BLaER1 treated with 17β-estradiol and CSF1 and Interleukin-3, amounts not matched to agents 10 nM and 100 nM (cell line): ENCODE data around the gene ZNF280B.
"Not testable (repeated sequence)": the region's sequence is repeated elsewhere in the genome, so short reads cannot be mapped to it uniquely, and the experiment has no call there.

Source experiments
- H3K27ac ChIP-seq, 11 experiments: shearing (Covaris generic); formaldehyde crosslinking; 2 replicates each; pipeline ENCODE4 v1.8.1; 2022
- H3K27me3 ChIP-seq, 11 experiments: shearing (Covaris generic); formaldehyde crosslinking; 2 replicates each; pipeline ENCODE4 v1.8.1; 2022
- H3K36me3 ChIP-seq, 11 experiments: shearing (Covaris generic); formaldehyde crosslinking; 2 replicates each; pipeline ENCODE4 v1.8.1; 2022
- H3K4me1 ChIP-seq, 10 experiments: shearing (Covaris generic); formaldehyde crosslinking; 2 replicates each; pipeline ENCODE4 v1.8.1; 2022
- H3K4me2 ChIP-seq, 11 experiments: shearing (Covaris generic); formaldehyde crosslinking; 2 replicates each; pipeline ENCODE4 v1.8.1; 2022
- H3K4me3 ChIP-seq, 10 experiments: shearing (Covaris generic); formaldehyde crosslinking; 2 replicates each; pipeline ENCODE4 v1.8.1; 2022
- H3K9ac ChIP-seq, 11 experiments: shearing (Covaris generic); formaldehyde crosslinking; 2 replicates each; pipeline ENCODE4 v1.8.1; 2022
- H3K9me3 ChIP-seq, 11 experiments: shearing (Covaris generic); formaldehyde crosslinking; replicated peaks in 1 of 11; 2 replicates each; pipeline ENCODE4 v1.8.1; 2022
- H4K20me1 ChIP-seq, 11 experiments: shearing (Covaris generic); formaldehyde crosslinking; 2 replicates each; pipeline ENCODE4 v1.8.1; 2022
- Cebpa-rat ChIP-seq, 11 experiments: shearing (Covaris generic); IDR thresholded peaks; 2 replicates each; pipeline ENCODE4 v1.8.1; 2022

ZNF280B gene

DNA sequence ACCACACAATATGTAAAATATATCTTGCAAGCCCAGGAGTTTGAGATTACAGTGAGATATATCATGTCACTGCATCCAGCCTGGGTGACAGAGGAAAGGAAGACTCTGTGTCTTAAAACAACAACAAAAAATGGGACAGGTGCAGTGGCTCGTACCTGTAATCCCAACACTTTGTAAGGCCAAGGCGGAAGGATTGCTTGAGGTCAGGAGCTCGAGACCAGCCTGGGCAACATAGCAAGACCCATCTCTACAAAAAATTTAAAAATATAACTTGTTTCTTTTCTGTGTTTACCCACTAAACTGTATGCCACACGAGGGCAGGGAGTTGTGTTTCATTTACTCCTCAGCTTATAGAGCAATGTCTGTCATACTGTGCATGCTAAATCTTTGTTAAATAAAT lies 8.4 kb upstream of the ZNF280B start:
- peaks cover 6 to 17% (median 9%) of the 10 kb centered on the region in 10 experiments; a peak in 19 of 20 replicates for H3K4me1 ChIP-seq
- no peaks in the 10 kb centered on the region for H4K20me1 ChIP-seq
- H3K27me3 ChIP-seq = no peaks in the 10 kb centered on the region
- H3K4me3 ChIP-seq = no peak overlapping the region
- TF ChIP-seq Cebpa-rat (IDR thresholded peaks at IDR 0.05) = no peak
- H3K9ac ChIP-seq = no peak overlapping the region
- no peak overlapping the region for H3K27ac ChIP-seq
- H3K9me3 ChIP-seq = no peaks in the 10 kb centered on the region
- no peak overlapping the region for H3K4me2 ChIP-seq
- H3K36me3 ChIP-seq = no peaks in the 10 kb centered on the region

DNA sequence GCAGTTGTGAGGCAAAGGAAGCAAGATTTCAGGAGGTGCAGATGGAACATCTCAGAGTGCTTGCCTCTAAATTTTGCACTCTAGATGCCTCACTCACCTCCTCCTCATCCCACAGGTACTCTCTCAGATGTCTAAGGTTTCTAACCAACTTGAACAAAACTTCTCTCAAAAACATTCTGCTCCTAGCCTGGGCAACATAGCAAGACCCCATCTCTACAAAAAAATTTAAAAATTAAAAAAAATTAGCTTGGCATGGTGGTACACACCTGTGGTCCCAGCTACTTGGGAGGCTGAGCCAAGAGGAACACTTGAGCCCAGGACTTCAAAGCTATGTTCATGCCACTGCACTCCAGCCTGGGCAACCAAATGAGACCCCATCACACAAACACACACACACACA lies 7.3 kb upstream of the ZNF280B start:
- no peak overlapping the region for H3K4me2 ChIP-seq
- H4K20me1 ChIP-seq = no peaks in the 10 kb centered on the region
- H3K36me3 ChIP-seq = no peaks in the 10 kb centered on the region
- no peak overlapping the region for H3K4me3 ChIP-seq
- TF ChIP-seq Cebpa-rat (IDR thresholded peaks at IDR 0.05) = no peak
- H3K9me3 ChIP-seq = peaks cover 0 to 6% (median 2%) of the 10 kb centered on the region in 11 experiments; a peak in 10 of 22 replicates
- H3K4me1 ChIP-seq = peaks cover 0 to 9% (median 6%) of the 10 kb centered on the region in 10 experiments; a peak in 15 of 20 replicates
- no peak overlapping the region for H3K27ac ChIP-seq
- H3K27me3 ChIP-seq = no peaks in the 10 kb centered on the region
- no peak overlapping the region for H3K9ac ChIP-seq

GRCh38 chr22:22514431-22514830 lies 5.9 kb upstream of the ZNF280B start:
- not testable (repeated sequence) for H3K36me3 ChIP-seq, H4K20me1 ChIP-seq, H3K27me3 ChIP-seq, H3K4me2 ChIP-seq, H3K9ac ChIP-seq, H3K4me1 ChIP-seq, H3K4me3 ChIP-seq, H3K27ac ChIP-seq
- peaks cover 9 to 20% (median 15%) of the 10 kb centered on the region in 11 experiments for H3K9me3 ChIP-seq

DNA sequence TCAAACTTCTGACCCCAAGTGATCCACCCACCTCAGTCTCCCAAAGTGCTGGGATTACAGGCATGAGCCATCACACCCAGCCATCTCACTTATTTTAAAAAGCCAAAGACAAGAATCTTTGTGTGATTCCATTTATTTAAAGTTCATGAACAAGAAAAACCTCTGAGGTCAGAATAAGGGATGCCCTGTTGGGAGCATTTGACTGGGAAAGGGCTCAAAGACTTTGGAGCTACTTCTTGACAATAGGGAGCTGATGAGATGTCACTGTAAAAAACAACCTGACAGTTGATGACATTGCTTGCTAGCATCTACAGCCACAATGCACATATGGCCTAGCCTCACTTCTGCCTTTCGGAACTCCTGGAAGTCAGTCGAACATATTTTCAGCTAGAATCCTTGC lies 5.1 kb upstream of the ZNF280B start:
- no peak overlapping the region for H3K9ac ChIP-seq
- no peak overlapping the region for H3K4me3 ChIP-seq
- no peaks in the 10 kb centered on the region for H3K27me3 ChIP-seq
- no peak for TF ChIP-seq Cebpa-rat (IDR thresholded peaks at IDR 0.05)
- no peaks in the 10 kb centered on the region for H3K36me3 ChIP-seq
- peaks cover 0 to 4% (median 0%) of the 10 kb centered on the region in 10 experiments; a peak in 3 of 20 replicates for H3K4me1 ChIP-seq
- no peak overlapping the region for H3K4me2 ChIP-seq
- no peaks in the 10 kb centered on the region for H4K20me1 ChIP-seq
- H3K27ac ChIP-seq = no peak overlapping the region
- H3K9me3 ChIP-seq = peaks cover 15 to 28% (median 22%) of the 10 kb centered on the region in 11 experiments

- Histone ChIP-seq H4K20me1 (no peaks in the 10 kb centered on the region), H3K4me2 (no peak overlapping the region), H3K9ac (no peak overlapping the region), H3K36me3 (no peaks in the 10 kb centered on the region), H3K27ac (no peak overlapping the region), H3K9me3 (peaks cover 15 to 28% (median 22%) of the 10 kb centered on the region in 11 experiments), H3K27me3 (0 out of 22 replicates have a peak, but pooled peaks cover 0 to 3% (median 0%) of the 10 kb centered on the region in 11 experiments), H3K4me3 (no peak overlapping the region), H3K4me1 (peaks cover 0 to 9% (median 3%) of the 10 kb centered on the region in 10 experiments; a peak in 15 of 20 replicates)
- TF ChIP-seq Cebpa-rat (IDR thresholded peaks at IDR 0.05) = no peak
Observed at GRCh38 chr22:22512951-22513350, 4.4 kb upstream of the ZNF280B start.

GRCh38 chr22:22510833-22511232 lies 2.3 kb upstream of the ZNF280B start:
- not testable (repeated sequence) for H3K9ac ChIP-seq, H3K4me3 ChIP-seq, H3K27ac ChIP-seq, H4K20me1 ChIP-seq, H3K4me2 ChIP-seq, H3K27me3 ChIP-seq
- Histone ChIP-seq H3K36me3 (peaks cover 0 to 14% (median 9%) of the 10 kb centered on the region in 11 experiments; a peak in 10 of 22 replicates), H3K4me1 (peaks cover 0 to 16% (median 9%) of the 10 kb centered on the region in 10 experiments; a peak in 17 of 20 replicates), H3K9me3 (peaks cover 15 to 28% (median 22%) of the 10 kb centered on the region in 11 experiments)

DNA sequence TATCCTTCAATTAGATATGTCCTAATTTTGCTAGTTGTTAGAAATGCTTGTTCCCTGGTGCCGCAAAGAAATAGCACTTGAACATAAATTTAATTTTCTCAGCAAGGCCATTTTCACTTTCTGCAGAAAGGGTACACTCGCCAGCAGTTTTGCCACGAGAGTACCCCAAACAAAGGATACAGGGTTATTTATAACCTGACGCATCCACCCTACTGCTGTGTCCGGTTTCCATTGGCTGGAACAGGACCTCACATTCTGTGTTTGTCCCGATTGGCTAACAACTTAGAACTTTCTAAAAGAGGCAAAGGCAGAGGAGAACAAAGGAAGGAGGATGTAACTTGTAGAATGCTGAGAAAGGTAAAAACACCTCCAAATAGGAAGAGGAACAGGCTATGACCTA lies 1.4 kb upstream of the ZNF280B start:
- not testable (repeated sequence) for H4K20me1 ChIP-seq
- Histone ChIP-seq H3K9me3 (peaks cover 15 to 28% (median 22%) of the 10 kb centered on the region in 11 experiments), H3K4me1 (peaks cover 0 to 16% (median 9%) of the 10 kb centered on the region in 10 experiments; a peak in 17 of 20 replicates)

GRCh38 chr22:22507743-22508273 lies 734 bp downstream of the ZNF280B start:
- Histone ChIP-seq H3K4me3 (peak overlapping the region; percentile 70 to 89 (median 79)), H3K27me3 (0 out of 22 replicates have a peak, but pooled peaks cover 0 to 4% (median 0%) of the 10 kb centered on the region in 11 experiments), H3K9me3 (peaks cover 15 to 28% (median 22%) of the 10 kb centered on the region in 11 experiments), H3K27ac (peak overlapping the region in 10 of 11 experiments; percentile 39 to 69 (median 54); a peak in 19 of 22 replicates), H3K4me1 (peaks cover 0 to 16% (median 9%) of the 10 kb centered on the region in 10 experiments; a peak in 17 of 20 replicates), H3K4me2 (peak overlapping the region; percentile 82 to 100 (median 94)), H3K36me3 (peaks cover 4 to 44% (median 18%) of the 10 kb centered on the region in 11 experiments; a peak in 17 of 22 replicates), H4K20me1 (no peaks in the 10 kb centered on the region), H3K9ac (peak overlapping the region; percentile 73 to 85 (median 81))
- TF ChIP-seq Cebpa-rat (IDR thresholded peaks at IDR 0.05) = no peak

More for the DNA sequence above, 1.4 kb upstream of the ZNF280B start:
- H3K4me2 ChIP-seq, H3K4me3 ChIP-seq, H3K27ac ChIP-seq, H3K27me3 ChIP-seq, H3K9ac ChIP-seq: not testable (repeated sequence)
- H3K36me3 ChIP-seq = peaks cover 0 to 23% (median 9%) of the 10 kb centered on the region in 11 experiments; a peak in 13 of 22 replicates

- H3K9ac ChIP-seq = no peak overlapping the region
- H3K27ac ChIP-seq = no peak overlapping the region
- peak overlapping the region in 4 of 11 experiments; percentile 91 to 95 (median 94); a peak in 1 of 22 replicates for H3K4me2 ChIP-seq
- TF ChIP-seq Cebpa-rat (IDR thresholded peaks at IDR 0.05) = no peak
- peaks cover 0 to 16% (median 9%) of the 10 kb centered on the region in 10 experiments; a peak in 17 of 20 replicates for H3K4me1 ChIP-seq
- 0 out of 22 replicates have a peak, but pooled peaks cover 0 to 4% (median 0%) of the 10 kb centered on the region in 11 experiments for H3K27me3 ChIP-seq
- peaks cover 4 to 52% (median 27%) of the 10 kb centered on the region in 11 experiments; a peak in 17 of 22 replicates for H3K36me3 ChIP-seq
- peaks cover 15 to 28% (median 22%) of the 10 kb centered on the region in 11 experiments for H3K9me3 ChIP-seq
- H4K20me1 ChIP-seq = no peaks in the 10 kb centered on the region
- no peak overlapping the region for H3K4me3 ChIP-seq
Observed at GRCh38 chr22:22506736-22507135, 1.8 kb downstream of the ZNF280B start.
